A673 (cell line): Measurements from ENCODE around the gene PIN4.
"Not testable (repeated sequence)": the region's sequence is repeated elsewhere in the genome, so short reads cannot be mapped to it uniquely, and the experiment has no call there.

Source experiments
- EZH2 ChIP-seq: fragments of 200-600 bp; sonication (generic); IDR thresholded peaks from 2 replicates; pipeline ENCODE4 v1.6.1; 2017; ENCODE audit warnings: borderline replicate concordance, low read depth, mild to moderate bottlenecking, mixed read lengths, antibody characterized with exemption, low read length; ENCODE audit not compliant: poor library complexity, severe bottlenecking
- TF ChIP-seq, protein P1 (sequence below): fragments of 300-800, 200-600 bp; sonication (generic); conservative IDR thresholded peaks from 2 replicates; pipeline ENCODE4 v1.5.1; 2017; ENCODE audit warnings: low read depth, mild to moderate bottlenecking, antibody characterized with exemption, low read length, moderate library complexity, mixed read lengths

DNA sequence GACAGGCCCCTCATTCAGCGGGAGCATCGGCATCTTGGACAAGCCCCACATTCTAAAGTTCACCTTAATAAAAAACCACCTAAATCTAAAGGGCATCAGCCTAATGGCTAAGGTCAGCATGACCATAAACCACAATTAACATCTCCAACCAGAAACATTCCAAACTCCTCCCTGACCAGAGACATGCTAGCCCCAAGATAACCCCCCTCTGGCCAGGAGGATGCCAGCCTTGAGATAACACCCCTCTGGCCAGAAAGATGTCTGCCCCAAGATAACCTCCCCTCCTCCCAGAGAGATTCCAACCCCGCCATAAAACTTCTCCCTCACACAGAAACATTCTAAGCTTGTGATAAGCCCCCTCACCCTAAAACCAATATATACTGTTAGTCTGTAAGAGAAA lies 38.8 kb downstream of the PIN4 start:
- TF ChIP-seq, protein P1, sequence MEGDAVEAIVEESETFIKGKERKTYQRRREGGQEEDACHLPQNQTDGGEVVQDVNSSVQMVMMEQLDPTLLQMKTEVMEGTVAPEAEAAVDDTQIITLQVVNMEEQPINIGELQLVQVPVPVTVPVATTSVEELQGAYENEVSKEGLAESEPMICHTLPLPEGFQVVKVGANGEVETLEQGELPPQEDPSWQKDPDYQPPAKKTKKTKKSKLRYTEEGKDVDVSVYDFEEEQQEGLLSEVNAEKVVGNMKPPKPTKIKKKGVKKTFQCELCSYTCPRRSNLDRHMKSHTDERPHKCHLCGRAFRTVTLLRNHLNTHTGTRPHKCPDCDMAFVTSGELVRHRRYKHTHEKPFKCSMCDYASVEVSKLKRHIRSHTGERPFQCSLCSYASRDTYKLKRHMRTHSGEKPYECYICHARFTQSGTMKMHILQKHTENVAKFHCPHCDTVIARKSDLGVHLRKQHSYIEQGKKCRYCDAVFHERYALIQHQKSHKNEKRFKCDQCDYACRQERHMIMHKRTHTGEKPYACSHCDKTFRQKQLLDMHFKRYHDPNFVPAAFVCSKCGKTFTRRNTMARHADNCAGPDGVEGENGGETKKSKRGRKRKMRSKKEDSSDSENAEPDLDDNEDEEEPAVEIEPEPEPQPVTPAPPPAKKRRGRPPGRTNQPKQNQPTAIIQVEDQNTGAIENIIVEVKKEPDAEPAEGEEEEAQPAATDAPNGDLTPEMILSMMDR, result not testable (repeated sequence)
- not testable (repeated sequence) for TF ChIP-seq EZH2
